GM12875 (cell line): Measurements from ENCODE around the gene TOE1.

Source experiments
- H3K4me3 ChIP-seq: one replicate; pipeline ENCODE4 v1.5.1; 2011; ENCODE audit warnings: low read depth, low read length, control low read depth
- TF ChIP-seq, protein P1 (sequence below): IDR thresholded peaks from 2 replicates; pipeline ENCODE4 v1.5.1; 2011; ENCODE audit warnings: low read depth, mild to moderate bottlenecking, control low read depth, inconsistent platforms, low read length, moderate library complexity, borderline replicate concordance; ENCODE audit not compliant: insufficient read depth

Gene TOE1

DNA sequence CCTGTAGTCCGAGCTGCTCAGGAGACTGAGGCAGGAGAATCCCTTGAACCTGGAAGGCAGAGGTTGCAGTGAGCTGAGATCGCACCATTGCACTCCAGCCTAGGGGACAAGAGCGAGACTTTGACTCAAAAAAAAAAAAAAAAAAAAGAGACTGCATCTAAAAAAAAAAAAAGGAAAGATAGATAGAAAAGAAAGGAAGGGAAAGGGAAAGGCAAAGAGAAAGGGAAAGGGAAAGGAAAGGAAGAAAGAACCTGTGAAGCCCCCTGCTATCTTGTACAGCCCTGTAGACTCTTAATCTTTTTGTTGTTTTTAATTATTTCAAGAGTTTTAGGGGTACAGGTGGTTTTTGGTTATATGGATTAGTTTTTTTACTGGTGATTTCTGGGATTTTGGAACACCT, 46.2 kb downstream of the TOE1 start:
- no peak overlapping the region for H3K4me3 ChIP-seq
- TF ChIP-seq, protein P1, sequence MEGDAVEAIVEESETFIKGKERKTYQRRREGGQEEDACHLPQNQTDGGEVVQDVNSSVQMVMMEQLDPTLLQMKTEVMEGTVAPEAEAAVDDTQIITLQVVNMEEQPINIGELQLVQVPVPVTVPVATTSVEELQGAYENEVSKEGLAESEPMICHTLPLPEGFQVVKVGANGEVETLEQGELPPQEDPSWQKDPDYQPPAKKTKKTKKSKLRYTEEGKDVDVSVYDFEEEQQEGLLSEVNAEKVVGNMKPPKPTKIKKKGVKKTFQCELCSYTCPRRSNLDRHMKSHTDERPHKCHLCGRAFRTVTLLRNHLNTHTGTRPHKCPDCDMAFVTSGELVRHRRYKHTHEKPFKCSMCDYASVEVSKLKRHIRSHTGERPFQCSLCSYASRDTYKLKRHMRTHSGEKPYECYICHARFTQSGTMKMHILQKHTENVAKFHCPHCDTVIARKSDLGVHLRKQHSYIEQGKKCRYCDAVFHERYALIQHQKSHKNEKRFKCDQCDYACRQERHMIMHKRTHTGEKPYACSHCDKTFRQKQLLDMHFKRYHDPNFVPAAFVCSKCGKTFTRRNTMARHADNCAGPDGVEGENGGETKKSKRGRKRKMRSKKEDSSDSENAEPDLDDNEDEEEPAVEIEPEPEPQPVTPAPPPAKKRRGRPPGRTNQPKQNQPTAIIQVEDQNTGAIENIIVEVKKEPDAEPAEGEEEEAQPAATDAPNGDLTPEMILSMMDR: no peak
